Thoracic aorta (tissue), 2 donors: Measurements from ENCODE around the gene GFI1B. TPM values are rescaled to one million over a fixed set of nuclear protein-coding genes. Genes with fewer than 3 reads are reported as not detected.
A peak's percentile ranks its signal among the peaks of the same experiment; 100 is the strongest.

Experiments used
- ATAC-seq: fragments of 150-250 bp; one replicate; pipeline ENCODE4 v1.8.0; 2017; ENCODE audit warnings: low read depth; ENCODE audit not compliant: insufficient number of reproducible peaks, low FRiP score
- DNase-seq: peaks from one replicate; pipeline ENCODE4 v3.0.0-alpha.2; 2020; ENCODE audit warnings: low spot score
- H3K27ac ChIP-seq, 2 donors: fragments of 200-600 bp; sonication (generic); 1 replicate in 1 of 2; 2 replicates in 1 of 2; pipeline ENCODE4 v1.5.1; 2016; ENCODE audit warnings: mild to moderate bottlenecking in 2 of 2, moderate library complexity in 2 of 2
- H3K27me3 ChIP-seq: fragments of 200-600 bp; sonication (generic); replicated peaks from 2 replicates; pipeline ENCODE4 v1.6.0; 2016; ENCODE audit warnings: mild to moderate bottlenecking; ENCODE audit not compliant: insufficient read depth
- H3K36me3 ChIP-seq: fragments of 200-600 bp; sonication (generic); one replicate; pipeline ENCODE4 v1.5.1; 2016
- H3K4me1 ChIP-seq, 2 donors: fragments of 200-600 bp; sonication (generic); 1 replicate in 1 of 2; 2 replicates in 1 of 2; pipeline versions ENCODE4 v1.5.1 to v1.6.0; 2016; ENCODE audit warnings: low read depth in 2 of 2, mild to moderate bottlenecking in 1 of 2; ENCODE audit not compliant: control insufficient read depth in 1 of 2
- H3K4me3 ChIP-seq: fragments of 200-600 bp; sonication (generic); 2 replicates; pipeline ENCODE4 v1.5.1; 2016; ENCODE audit warnings: mild to moderate bottlenecking
- H3K9me3 ChIP-seq: fragments of 200-600 bp; sonication (generic); 2 replicates; pipeline ENCODE4 v1.5.1; 2016
- total RNA-seq, 2 donors: library from RNA; depleted of rRNA; stranded (reverse); fragments of >200 nt; gene quantifications; one replicate each; pipeline versions ENCODE4 v1.1.0 to v1.2.3, GENCODE V29; 2016
- TF ChIP-seq, protein P1 (sequence below): fragments of 200-600 bp; sonication (generic); IDR thresholded peaks from one replicate; pipeline ENCODE4 v1.5.1; 2019; ENCODE audit warnings: antibody characterized with exemption

GFI1B gene
- total RNA-seq, 2 donors from 2014 or later = not detected

DNA sequence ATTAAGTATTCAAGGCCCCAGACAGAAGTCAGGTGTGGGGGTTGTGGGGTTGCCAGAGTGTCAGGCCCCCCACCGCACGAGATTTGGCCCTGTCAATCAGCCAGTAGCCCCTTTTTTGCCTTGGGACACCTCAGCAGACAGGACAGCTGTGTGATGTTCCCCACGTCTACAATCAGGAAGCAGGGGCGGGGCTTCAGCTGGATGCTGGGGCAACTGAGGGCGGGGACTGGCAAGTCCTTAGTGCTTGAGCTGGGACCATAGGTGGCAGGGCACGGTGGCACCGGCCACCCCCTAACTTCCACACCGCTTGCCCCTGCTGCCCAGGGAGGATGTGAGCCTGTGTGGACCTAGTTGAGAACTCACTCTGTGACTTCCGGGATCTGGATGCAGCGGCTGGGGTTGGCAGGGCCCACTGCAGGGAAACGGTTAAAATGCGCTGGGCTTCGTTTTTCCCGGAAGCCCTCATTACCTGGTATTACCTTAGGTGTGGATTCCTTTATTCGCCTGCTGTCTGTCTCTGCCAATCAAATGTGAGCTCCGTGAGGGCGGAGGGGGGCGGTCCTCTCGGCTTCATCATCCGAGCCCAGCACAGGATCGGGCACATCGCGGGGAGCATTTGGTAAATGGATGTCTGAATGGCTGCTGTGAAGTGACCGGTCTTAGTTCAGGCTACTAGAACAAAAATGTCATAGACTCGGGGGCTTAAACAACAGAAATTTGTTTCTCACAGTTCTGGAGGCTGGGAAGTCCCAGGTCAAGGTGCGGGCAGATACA lies 44.8 kb downstream of the GFI1B start:
- DNase-seq (no peak), ATAC-seq (no peak)
- no peaks in the 10 kb centered on the region for H3K9me3 ChIP-seq
- no peak overlapping the region for H3K27ac ChIP-seq
- peaks cover 0 to 1% of the 10 kb centered on the region in 2 donors for H3K4me1 ChIP-seq
- H3K27me3 ChIP-seq = no peaks in the 10 kb centered on the region
- TF ChIP-seq, protein P1, sequence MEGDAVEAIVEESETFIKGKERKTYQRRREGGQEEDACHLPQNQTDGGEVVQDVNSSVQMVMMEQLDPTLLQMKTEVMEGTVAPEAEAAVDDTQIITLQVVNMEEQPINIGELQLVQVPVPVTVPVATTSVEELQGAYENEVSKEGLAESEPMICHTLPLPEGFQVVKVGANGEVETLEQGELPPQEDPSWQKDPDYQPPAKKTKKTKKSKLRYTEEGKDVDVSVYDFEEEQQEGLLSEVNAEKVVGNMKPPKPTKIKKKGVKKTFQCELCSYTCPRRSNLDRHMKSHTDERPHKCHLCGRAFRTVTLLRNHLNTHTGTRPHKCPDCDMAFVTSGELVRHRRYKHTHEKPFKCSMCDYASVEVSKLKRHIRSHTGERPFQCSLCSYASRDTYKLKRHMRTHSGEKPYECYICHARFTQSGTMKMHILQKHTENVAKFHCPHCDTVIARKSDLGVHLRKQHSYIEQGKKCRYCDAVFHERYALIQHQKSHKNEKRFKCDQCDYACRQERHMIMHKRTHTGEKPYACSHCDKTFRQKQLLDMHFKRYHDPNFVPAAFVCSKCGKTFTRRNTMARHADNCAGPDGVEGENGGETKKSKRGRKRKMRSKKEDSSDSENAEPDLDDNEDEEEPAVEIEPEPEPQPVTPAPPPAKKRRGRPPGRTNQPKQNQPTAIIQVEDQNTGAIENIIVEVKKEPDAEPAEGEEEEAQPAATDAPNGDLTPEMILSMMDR = no peak
- no peaks in the 10 kb centered on the region for H3K36me3 ChIP-seq
- H3K4me3 ChIP-seq = no peak overlapping the region

DNA sequence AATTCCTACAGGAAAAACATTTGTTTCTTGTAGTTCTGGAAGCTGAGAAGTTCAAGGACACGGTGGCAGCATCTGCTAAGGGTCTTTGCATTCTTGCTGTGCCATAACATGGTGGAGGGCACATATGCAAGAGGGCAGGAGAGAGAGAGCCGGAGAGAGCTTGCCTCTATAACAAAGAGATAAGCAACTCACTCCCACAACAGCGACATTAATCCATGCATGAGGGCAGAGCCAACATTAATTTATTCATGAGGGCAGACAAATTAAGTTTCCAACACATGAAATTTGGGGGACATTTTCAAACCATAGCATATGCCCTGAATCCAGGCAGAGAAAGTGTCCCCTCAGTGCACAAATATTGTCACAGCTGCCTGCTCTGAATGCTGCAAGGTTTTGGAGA lies 47.9 kb downstream of the GFI1B start:
- DNase-seq (no peak), ATAC-seq (no peak)
- Histone ChIP-seq H3K4me3 (no peak overlapping the region), H3K9me3 (no peaks in the 10 kb centered on the region), H3K36me3 (no peaks in the 10 kb centered on the region), H3K27me3 (no peaks in the 10 kb centered on the region), H3K27ac (no peak overlapping the region), H3K4me1 (peaks cover 7 to 20% of the 10 kb centered on the region in 2 donors)
- TF ChIP-seq, protein P1 = no peak

DNA sequence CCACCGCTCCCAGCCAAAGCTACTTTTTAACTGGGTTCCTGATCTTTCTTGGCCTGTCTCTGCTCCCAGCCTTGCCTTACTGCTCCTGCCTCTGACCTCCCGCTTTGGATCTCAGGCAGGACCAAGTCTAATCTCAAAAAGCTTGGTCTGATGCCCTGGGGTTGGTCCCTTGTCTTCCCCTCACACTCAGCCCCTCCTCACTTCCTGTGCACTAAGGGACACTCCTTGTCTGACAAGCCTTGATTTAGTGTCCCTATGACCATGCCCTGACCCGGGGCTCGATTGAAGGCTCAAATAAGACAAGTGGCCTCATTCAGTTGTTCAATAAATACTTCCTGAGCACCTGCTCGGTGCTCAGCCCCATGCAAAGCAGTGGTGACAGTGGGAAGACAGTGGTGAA lies 48.6 kb downstream of the GFI1B start:
- no peaks in the 10 kb centered on the region for H3K27me3 ChIP-seq
- H3K4me3 ChIP-seq = no peak overlapping the region
- H3K9me3 ChIP-seq = no peaks in the 10 kb centered on the region
- H3K4me1 ChIP-seq = peaks cover 14 to 27% of the 10 kb centered on the region in 2 donors
- H3K27ac ChIP-seq = no peak overlapping the region
- ATAC-seq (no peak), DNase-seq (no peak)
- TF ChIP-seq, protein P1 = no peak
- no peaks in the 10 kb centered on the region for H3K36me3 ChIP-seq

DNA sequence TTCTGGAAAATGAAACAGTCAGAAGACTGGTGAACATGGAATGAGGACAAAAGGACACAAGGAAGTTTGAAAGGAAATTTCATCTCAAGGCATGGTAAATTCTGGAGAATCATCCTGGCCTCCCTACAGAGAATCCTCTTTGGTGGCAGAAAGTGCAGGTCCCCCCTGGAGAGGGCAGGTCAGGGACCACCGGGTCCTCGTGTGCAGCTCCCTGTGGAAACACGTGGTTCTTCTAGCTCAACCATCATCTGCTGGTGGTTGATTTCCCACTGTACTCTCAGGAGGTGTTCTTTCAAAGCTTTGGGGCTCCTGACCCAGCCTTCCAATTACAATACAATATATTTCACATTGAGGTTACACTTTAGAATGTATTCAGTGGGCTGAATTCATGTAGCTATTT lies 49.7 kb downstream of the GFI1B start:
- ATAC-seq = no peak

DNA sequence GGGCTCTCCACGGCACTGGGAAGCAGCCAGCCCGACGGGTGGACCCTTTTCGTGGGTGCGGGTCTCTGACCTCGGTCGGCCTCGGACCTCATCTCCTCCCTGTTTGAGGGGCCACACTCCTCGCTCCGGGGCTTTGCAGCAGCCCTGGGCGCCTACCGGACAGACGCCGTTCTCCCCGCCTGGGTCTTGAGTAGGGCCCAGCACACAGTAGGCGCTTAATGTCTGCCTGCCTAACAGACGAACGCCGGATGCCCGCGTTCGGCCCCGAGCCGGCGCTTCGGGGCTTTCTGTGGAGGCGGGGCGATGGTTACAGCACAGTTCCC lies 51.5 kb downstream of the GFI1B start:
- Histone ChIP-seq H3K27me3 (no peaks in the 10 kb centered on the region), H3K36me3 (no peaks in the 10 kb centered on the region), H3K27ac (peak overlapping the region; percentile 90 to 95), H3K9me3 (no peaks in the 10 kb centered on the region), H3K4me3 (peak overlapping the region; percentile 99), H3K4me1 (peaks cover 15 to 29% of the 10 kb centered on the region in 2 donors)
- TF ChIP-seq, protein P1 = no peak
- DNase-seq (no peak), ATAC-seq (no peak)

More for the DNA sequence above, 49.7 kb downstream of the GFI1B start:
- Histone ChIP-seq H3K4me3 (no peak overlapping the region), H3K27ac (no peak overlapping the region), H3K9me3 (no peaks in the 10 kb centered on the region), H3K27me3 (no peaks in the 10 kb centered on the region), H3K36me3 (no peaks in the 10 kb centered on the region), H3K4me1 (peaks cover 15 to 29% of the 10 kb centered on the region in 2 donors)
- TF ChIP-seq, protein P1 = no peak
- no peak for DNase-seq
